Stomach (tissue), 4 donors: ENCODE data around the gene FBXO27.
"Not testable (repeated sequence)": the region's sequence is repeated elsewhere in the genome, so short reads cannot be mapped to it uniquely, and the experiment has no call there.

Experiments
- CTCF ChIP-seq, 7 experiments: fragments of 450-650 bp in 4 of 7; fragments of 200-600 bp in 3 of 7; sonication (generic) in 3 of 7; IDR thresholded peaks; one replicate each; pipeline ENCODE4 v1.5.1; 2016 to 2019; ENCODE audit warnings: antibody characterized with exemption in 7 of 7, control low read depth in 2 of 7, mild to moderate bottlenecking in 1 of 7
- EP300 ChIP-seq: sonication (generic); formaldehyde crosslinking; IDR thresholded peaks from one replicate; pipeline ENCODE4 v1.6.1; 2017; ENCODE audit warnings: antibody characterized with exemption
- POLR2AphosphoS5 ChIP-seq, 3 donors: sonication (generic); formaldehyde crosslinking; IDR thresholded peaks; one replicate each; pipeline ENCODE4 v1.6.1; 2016; ENCODE audit warnings: antibody characterized with exemption in 3 of 3

- TF ChIP-seq CTCF (IDR thresholded peaks at IDR 0.05); POLR2AphosphoS5 (IDR thresholded peaks at IDR 0.05); EP300: not testable (repeated sequence)
These were observed 43.7 kb downstream of the FBXO27 start for GRCh38 chr19:38988627-38989026.
